GM19397 (cell line): ENCODE data around the gene ISYNA1.

Source experiments
- ATAC-seq: cut with Tn5 transposase; IDR thresholded peaks from one replicate; pipeline ENCODE4 v1.9.1; 2021; ENCODE audit warnings: mild to moderate bottlenecking, moderate library complexity; ENCODE audit not compliant: unreplicated experiment

ISYNA1 gene

GRCh38 chr19:18437491-18438330 lies at the start of gene ISYNA1:
ISYNA1 (minus strand) TSS chr19:18438133; CDS start chr19:18437979, 154 bp downstream.
- peak; percentile 9 for ATAC-seq

GRCh38 chr19:18486746-18487145 lies 48.8 kb upstream of the ISYNA1 start:
- no peak for ATAC-seq

- ATAC-seq, result no peak
These were observed 47.1 kb upstream of the ISYNA1 start for GRCh38 chr19:18484992-18485391.

GRCh38 chr19:18483119-18483890 lies 45.4 kb upstream of the ISYNA1 start:
- no peak for ATAC-seq

GRCh38 chr19:18481505-18482222 lies 43.7 kb upstream of the ISYNA1 start:
- no peak for ATAC-seq

- no peak for ATAC-seq
These were observed 42.2 kb upstream of the ISYNA1 start for GRCh38 chr19:18480006-18480691.

- peak; percentile 62 for ATAC-seq
These were observed 40.8 kb upstream of the ISYNA1 start for GRCh38 chr19:18478545-18479311.

- no peak for ATAC-seq
These were observed 40.0 kb upstream of the ISYNA1 start for GRCh38 chr19:18477974-18478373.

- ATAC-seq, result no peak
These were observed 39.3 kb upstream of the ISYNA1 start for GRCh38 chr19:18477042-18477779.

- ATAC-seq, result no peak
These were observed 38.6 kb upstream of the ISYNA1 start for GRCh38 chr19:18476507-18477041.

- ATAC-seq, result no peak
These were observed 37.9 kb upstream of the ISYNA1 start for GRCh38 chr19:18475762-18476331.

- no peak for ATAC-seq
These were observed 37.1 kb upstream of the ISYNA1 start for GRCh38 chr19:18475004-18475453.

- ATAC-seq, result no peak
These were observed 36.5 kb upstream of the ISYNA1 start for GRCh38 chr19:18474366-18474887.

GRCh38 chr19:18473706-18474087 lies 35.8 kb upstream of the ISYNA1 start:
- no peak for ATAC-seq

- no peak for ATAC-seq
These were observed 35.2 kb upstream of the ISYNA1 start for GRCh38 chr19:18473003-18473705.

- no peak for ATAC-seq
These were observed 32.9 kb upstream of the ISYNA1 start for GRCh38 chr19:18470787-18471186.

GRCh38 chr19:18469069-18469846 lies 31.3 kb upstream of the ISYNA1 start:
- no peak for ATAC-seq
